ENCODE results near the gene WDFY3.

Gene WDFY3

GRCh38 chr4:84648863-84649647 is 317.4 kb downstream of the WDFY3 start:
- Histone ChIP-seq H3K36me3 (no peaks in the 10 kb centered on the region), H3K4me3 (no peak overlapping the region), H3K9ac (no peak overlapping the region), H3K4me1 (no peaks in the 10 kb centered on the region), H4K20me1 (no peaks in the 10 kb centered on the region), H3K4me2 (no peak overlapping the region), H3K27ac (no peak overlapping the region), H3K27me3 (no peaks in the 10 kb centered on the region), H3K9me3 (no peaks in the 10 kb centered on the region)
- TF ChIP-seq Cebpa-rat (IDR thresholded peaks at IDR 0.05), result no peak

DNA sequence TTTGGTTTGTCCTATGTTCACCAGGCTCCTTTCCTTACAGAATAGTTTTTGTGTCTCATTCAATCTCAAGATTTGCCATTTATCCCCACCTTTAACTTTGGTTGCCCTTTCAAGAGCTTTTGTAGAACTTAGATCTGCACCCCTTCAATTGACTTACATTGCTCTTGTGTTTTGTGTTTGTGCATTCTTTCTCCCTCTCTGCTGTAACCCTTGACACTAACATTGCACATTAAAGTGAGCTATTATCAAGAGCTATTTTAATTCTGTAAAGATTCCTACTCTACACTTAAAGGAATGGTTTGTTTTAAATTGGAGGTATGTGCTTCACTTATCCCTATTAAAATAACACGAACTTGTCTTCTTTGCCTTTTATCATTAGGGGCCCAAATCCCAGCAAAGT is 318.3 kb downstream of the WDFY3 start:
- no peak overlapping the region for H3K9ac ChIP-seq
- no peak overlapping the region for H3K4me3 ChIP-seq
- H3K4me2 ChIP-seq, result no peak overlapping the region
- H3K27me3 ChIP-seq, result no peaks in the 10 kb centered on the region
- H4K20me1 ChIP-seq, result no peaks in the 10 kb centered on the region
- no peaks in the 10 kb centered on the region for H3K4me1 ChIP-seq
- H3K27ac ChIP-seq, result no peak overlapping the region
- no peaks in the 10 kb centered on the region for H3K9me3 ChIP-seq
- no peak for TF ChIP-seq Cebpa-rat (IDR thresholded peaks at IDR 0.05)
- H3K36me3 ChIP-seq, result no peaks in the 10 kb centered on the region

GRCh38 chr4:84647312-84647884 is 319.1 kb downstream of the WDFY3 start:
- Histone ChIP-seq H3K36me3 (no peaks in the 10 kb centered on the region), H3K4me2 (no peak overlapping the region), H3K27ac (no peak overlapping the region), H3K27me3 (no peaks in the 10 kb centered on the region), H3K4me1 (no peaks in the 10 kb centered on the region), H3K4me3 (no peak overlapping the region), H4K20me1 (no peaks in the 10 kb centered on the region), H3K9ac (no peak overlapping the region), H3K9me3 (no peaks in the 10 kb centered on the region)
- TF ChIP-seq Cebpa-rat (IDR thresholded peaks at IDR 0.05), result no peak

GRCh38 chr4:84644087-84644486 is 322.4 kb downstream of the WDFY3 start:
- Histone ChIP-seq H3K9me3 (no peaks in the 10 kb centered on the region), H3K4me1 (no peaks in the 10 kb centered on the region), H3K36me3 (no peaks in the 10 kb centered on the region), H3K4me3 (no peak overlapping the region), H4K20me1 (no peaks in the 10 kb centered on the region), H3K27me3 (no peaks in the 10 kb centered on the region), H3K4me2 (no peak overlapping the region), H3K9ac (no peak overlapping the region), H3K27ac (no peak overlapping the region)
- TF ChIP-seq Cebpa-rat (IDR thresholded peaks at IDR 0.05), result no peak

GRCh38 chr4:84639145-84639544 is 327.3 kb downstream of the WDFY3 start:
- H3K27me3 ChIP-seq, result no peaks in the 10 kb centered on the region
- H3K9me3 ChIP-seq, result no peaks in the 10 kb centered on the region
- no peak overlapping the region for H3K9ac ChIP-seq
- TF ChIP-seq Cebpa-rat (IDR thresholded peaks at IDR 0.05), result no peak
- H3K4me2 ChIP-seq, result no peak overlapping the region
- no peaks in the 10 kb centered on the region for H3K36me3 ChIP-seq
- no peaks in the 10 kb centered on the region for H4K20me1 ChIP-seq
- no peak overlapping the region for H3K4me3 ChIP-seq
- H3K27ac ChIP-seq, result no peak overlapping the region
- no peaks in the 10 kb centered on the region for H3K4me1 ChIP-seq

GRCh38 chr4:84638092-84638491 is 328.4 kb downstream of the WDFY3 start:
- Histone ChIP-seq H3K4me3 (no peak overlapping the region), H3K27me3 (no peaks in the 10 kb centered on the region), H3K4me1 (no peaks in the 10 kb centered on the region), H3K9me3 (no peaks in the 10 kb centered on the region), H3K27ac (no peak overlapping the region), H4K20me1 (no peaks in the 10 kb centered on the region), H3K9ac (no peak overlapping the region), H3K4me2 (no peak overlapping the region), H3K36me3 (no peaks in the 10 kb centered on the region)
- TF ChIP-seq Cebpa-rat (IDR thresholded peaks at IDR 0.05), result no peak

GRCh38 chr4:84634961-84635360 is 331.5 kb downstream of the WDFY3 start:
- Histone ChIP-seq H3K4me1 (no peaks in the 10 kb centered on the region), H3K27ac (no peak overlapping the region), H4K20me1 (no peaks in the 10 kb centered on the region), H3K4me2 (no peak overlapping the region), H3K9me3 (no peaks in the 10 kb centered on the region), H3K4me3 (no peak overlapping the region), H3K27me3 (no peaks in the 10 kb centered on the region), H3K9ac (no peak overlapping the region), H3K36me3 (no peaks in the 10 kb centered on the region)
- TF ChIP-seq Cebpa-rat (IDR thresholded peaks at IDR 0.05), result no peak

- no peak for TF ChIP-seq Cebpa-rat (IDR thresholded peaks at IDR 0.05)
- H4K20me1 ChIP-seq, result no peaks in the 10 kb centered on the region
- no peak overlapping the region for H3K4me3 ChIP-seq
- H3K27me3 ChIP-seq, result no peaks in the 10 kb centered on the region
- no peak overlapping the region for H3K4me2 ChIP-seq
- H3K27ac ChIP-seq, result no peak overlapping the region
- no peaks in the 10 kb centered on the region for H3K9me3 ChIP-seq
- H3K4me1 ChIP-seq, result no peaks in the 10 kb centered on the region
- no peak overlapping the region for H3K9ac ChIP-seq
- H3K36me3 ChIP-seq, result no peaks in the 10 kb centered on the region
Measured at GRCh38 chr4:84632092-84632491, 334.4 kb downstream of the WDFY3 start.

DNA sequence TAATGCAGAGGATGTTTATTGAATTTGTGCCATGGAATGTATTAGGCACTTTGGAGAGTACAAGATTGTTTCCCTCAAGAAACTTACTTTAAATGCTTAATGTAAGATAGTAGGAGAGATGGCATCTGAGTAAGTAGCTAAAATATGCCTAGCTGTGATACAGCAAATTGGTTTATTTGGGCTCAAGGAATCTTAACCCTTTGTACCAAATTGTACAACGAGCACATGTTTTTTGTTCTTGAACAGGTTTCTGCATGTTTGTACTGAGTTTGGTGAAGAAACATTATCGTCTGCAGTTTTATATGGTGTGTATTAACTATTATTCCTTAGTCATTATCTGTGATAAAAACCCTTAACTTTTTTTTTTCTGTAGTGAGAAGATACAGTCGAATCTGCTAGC is 334.9 kb downstream of the WDFY3 start:
- Histone ChIP-seq H3K27ac (no peak overlapping the region), H4K20me1 (no peaks in the 10 kb centered on the region), H3K4me3 (no peak overlapping the region), H3K4me1 (no peaks in the 10 kb centered on the region), H3K9me3 (no peaks in the 10 kb centered on the region), H3K4me2 (no peak overlapping the region), H3K36me3 (no peaks in the 10 kb centered on the region), H3K9ac (no peak overlapping the region), H3K27me3 (no peaks in the 10 kb centered on the region)
- TF ChIP-seq Cebpa-rat (IDR thresholded peaks at IDR 0.05), result no peak

GRCh38 chr4:84626673-84627072 is 339.8 kb downstream of the WDFY3 start:
- Histone ChIP-seq H3K27me3 (no peaks in the 10 kb centered on the region), H3K27ac (no peak overlapping the region), H3K4me1 (no peaks in the 10 kb centered on the region), H3K4me2 (no peak overlapping the region), H3K4me3 (no peak overlapping the region), H3K9me3 (no peaks in the 10 kb centered on the region), H3K36me3 (no peaks in the 10 kb centered on the region), H4K20me1 (no peaks in the 10 kb centered on the region), H3K9ac (no peak overlapping the region)
- no peak for TF ChIP-seq Cebpa-rat (IDR thresholded peaks at IDR 0.05)

Measured in BLaER1 (cell line).